Ishikawa (cell line): ENCODE results near the gene RNU5B-1.

ENCODE experiments used
- CEBPB ChIP-seq: IDR thresholded peaks from 2 replicates; pipeline ENCODE4 v1.6.1; 2012
- EP300 ChIP-seq: IDR thresholded peaks from 2 replicates; pipeline ENCODE4 v1.6.1; 2012; ENCODE audit warnings: borderline replicate concordance
- TF ChIP-seq, protein P1 (sequence below): IDR thresholded peaks from 2 replicates; pipeline ENCODE4 v1.6.1; 2012; ENCODE audit warnings: low read depth, mild to moderate bottlenecking
- TF ChIP-seq, protein P2 (sequence below): IDR thresholded peaks from 2 replicates; pipeline ENCODE4 v1.6.1; 2012

DNA sequence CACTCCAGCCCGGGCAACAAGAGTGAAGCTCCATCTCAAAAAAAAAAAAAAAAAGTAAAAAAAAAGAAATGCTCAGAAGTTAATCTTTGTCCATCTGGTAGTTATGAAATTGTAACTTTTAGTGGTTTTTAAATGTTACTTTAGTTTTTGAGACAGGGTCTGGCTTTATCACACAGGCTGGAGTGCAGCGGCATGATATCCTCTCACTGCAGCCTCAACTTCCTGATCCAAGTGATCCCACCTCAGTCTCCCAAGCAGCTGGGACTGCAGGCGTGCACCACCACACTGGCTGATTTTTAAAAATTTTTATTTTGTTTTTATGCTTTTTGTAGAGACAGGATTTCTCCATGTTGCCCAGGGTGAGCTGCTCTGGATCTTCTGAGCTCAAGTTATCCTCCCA, 1.3 kb downstream of the RNU5B-1 start:
- no peak for TF ChIP-seq EP300
- TF ChIP-seq CEBPB = no peak
- TF ChIP-seq, protein P1, sequence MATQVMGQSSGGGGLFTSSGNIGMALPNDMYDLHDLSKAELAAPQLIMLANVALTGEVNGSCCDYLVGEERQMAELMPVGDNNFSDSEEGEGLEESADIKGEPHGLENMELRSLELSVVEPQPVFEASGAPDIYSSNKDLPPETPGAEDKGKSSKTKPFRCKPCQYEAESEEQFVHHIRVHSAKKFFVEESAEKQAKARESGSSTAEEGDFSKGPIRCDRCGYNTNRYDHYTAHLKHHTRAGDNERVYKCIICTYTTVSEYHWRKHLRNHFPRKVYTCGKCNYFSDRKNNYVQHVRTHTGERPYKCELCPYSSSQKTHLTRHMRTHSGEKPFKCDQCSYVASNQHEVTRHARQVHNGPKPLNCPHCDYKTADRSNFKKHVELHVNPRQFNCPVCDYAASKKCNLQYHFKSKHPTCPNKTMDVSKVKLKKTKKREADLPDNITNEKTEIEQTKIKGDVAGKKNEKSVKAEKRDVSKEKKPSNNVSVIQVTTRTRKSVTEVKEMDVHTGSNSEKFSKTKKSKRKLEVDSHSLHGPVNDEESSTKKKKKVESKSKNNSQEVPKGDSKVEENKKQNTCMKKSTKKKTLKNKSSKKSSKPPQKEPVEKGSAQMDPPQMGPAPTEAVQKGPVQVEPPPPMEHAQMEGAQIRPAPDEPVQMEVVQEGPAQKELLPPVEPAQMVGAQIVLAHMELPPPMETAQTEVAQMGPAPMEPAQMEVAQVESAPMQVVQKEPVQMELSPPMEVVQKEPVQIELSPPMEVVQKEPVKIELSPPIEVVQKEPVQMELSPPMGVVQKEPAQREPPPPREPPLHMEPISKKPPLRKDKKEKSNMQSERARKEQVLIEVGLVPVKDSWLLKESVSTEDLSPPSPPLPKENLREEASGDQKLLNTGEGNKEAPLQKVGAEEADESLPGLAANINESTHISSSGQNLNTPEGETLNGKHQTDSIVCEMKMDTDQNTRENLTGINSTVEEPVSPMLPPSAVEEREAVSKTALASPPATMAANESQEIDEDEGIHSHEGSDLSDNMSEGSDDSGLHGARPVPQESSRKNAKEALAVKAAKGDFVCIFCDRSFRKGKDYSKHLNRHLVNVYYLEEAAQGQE = no peak
- TF ChIP-seq, protein P2, sequence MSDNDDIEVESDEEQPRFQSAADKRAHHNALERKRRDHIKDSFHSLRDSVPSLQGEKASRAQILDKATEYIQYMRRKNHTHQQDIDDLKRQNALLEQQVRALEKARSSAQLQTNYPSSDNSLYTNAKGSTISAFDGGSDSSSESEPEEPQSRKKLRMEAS = no peak
